HepG2 (cell line): ENCODE measurements around the gene KLF11. TPM values are rescaled to one million over a fixed set of nuclear protein-coding genes. Genes with fewer than 3 reads are reported as not detected.
A peak's percentile ranks its signal among the peaks of the same experiment; 100 is the strongest.

Source experiments
- ATAC-seq: fragments of 200-7000 bp; cut with Tn5 transposase; 3 replicates; pipeline ENCODE4 v1.9.1; 2020; ENCODE audit warnings: mild to moderate bottlenecking, moderate library complexity
- BruUV-seq: library from RNA; stranded (reverse); fragments of 400-500 nt; replicated peaks from 2 replicates; lab custom pipeline; 2021; lab: Mats Ljungman, UMichigan
- CTCF ChIA-PET: fragments of 300-600 bp; formaldehyde crosslinking; extraction: SDS; loops from one replicate; lab custom pipeline; 2021; ENCODE audit warnings: low total read pairs, inconsistent platforms, low intra/inter-chr PET ratio; lab: Yijun Ruan, JAX
- POLR2A ChIA-PET: fragments of 350-600 bp; sonication (Branson Sonifier 250); formaldehyde crosslinking; loops from one replicate; lab custom pipeline; 2020; ENCODE audit warnings: antibody characterized with exemption, inconsistent platforms; lab: Yijun Ruan, JAX
- DNase-seq: peaks from one replicate; pipeline ENCODE4 v3.0.0-alpha.2; 2015; ENCODE audit warnings: low spot score
- FAIRE-seq: peaks from 3 replicates; lab custom pipeline; 2011; peaks lifted over from hg19 to GRCh38; lab: Jason Lieb, UNC
- H2AFZ ChIP-seq: one replicate; pipeline ENCODE4 v1.6.1; 2011; ENCODE audit warnings: low read length, inconsistent platforms
- H3K27ac ChIP-seq: fragments of 300-600 bp; 3 replicates; pipeline ENCODE4 v1.8.0; 2011; ENCODE audit warnings: mixed run types, mild to moderate bottlenecking, mixed read lengths, low read length, inconsistent platforms; ENCODE audit not compliant: insufficient read depth; ENCODE audit errors: extremely low read length
- H3K27me3 ChIP-seq, 2 experiments: fragments of 200-600 bp in 1 of 2; 2 replicates in 1 of 2; 3 replicates in 1 of 2; pipeline versions ENCODE4 v1.6.0 to v1.8.0; 2011; ENCODE audit warnings: low read length in 2 of 2, mild to moderate bottlenecking in 2 of 2, moderate library complexity in 2 of 2, inconsistent platforms in 1 of 2; ENCODE audit not compliant: insufficient read depth in 2 of 2, control insufficient read depth in 1 of 2
- H3K36me3 ChIP-seq, 2 experiments: fragments of 200-600 bp in 1 of 2; replicated peaks in 1 of 2; 2 replicates in 1 of 2; 3 replicates in 1 of 2; pipeline versions ENCODE4 v1.5.1 to v1.8.0; 2011; ENCODE audit warnings: low read length in 2 of 2, inconsistent platforms in 1 of 2; ENCODE audit not compliant: insufficient read depth in 2 of 2, control insufficient read depth in 1 of 2
- H3K4me1 ChIP-seq: 2 replicates; pipeline ENCODE4 v1.5.1; 2012; ENCODE audit warnings: low read length, inconsistent platforms; ENCODE audit not compliant: insufficient read depth
- H3K4me2 ChIP-seq: 2 replicates; pipeline ENCODE4 v1.6.0; 2011; ENCODE audit warnings: low read depth, low read length, inconsistent platforms
- H3K4me3 ChIP-seq, 3 experiments: fragments of 200-600 bp in 1 of 3; sonication (generic), shearing (Covaris generic) in 1 of 3; replicated peaks in 1 of 3; 2 replicates each; pipeline ENCODE4 v1.5.1; 2011 to 2016; ENCODE audit warnings: low read length in 3 of 3, inconsistent platforms in 2 of 3, low read depth in 2 of 3, mild to moderate bottlenecking in 2 of 3, control low read depth in 1 of 3, mixed read lengths in 1 of 3; ENCODE audit not compliant: insufficient read depth in 1 of 3
- H3K79me2 ChIP-seq: one replicate; pipeline ENCODE4 v1.6.1; 2011; ENCODE audit warnings: low read length, inconsistent platforms; ENCODE audit not compliant: insufficient read depth
- H3K9ac ChIP-seq: 2 replicates; pipeline ENCODE4 v1.6.0; 2011; ENCODE audit warnings: mild to moderate bottlenecking, low read depth, low read length, inconsistent platforms; ENCODE audit not compliant: insufficient read depth
- H3K9me3 ChIP-seq: 2 replicates; pipeline ENCODE4 v1.5.1; 2012; ENCODE audit warnings: mild to moderate bottlenecking, low read length
- H4K20me1 ChIP-seq: 2 replicates; pipeline ENCODE4 v1.6.0; 2011; ENCODE audit warnings: inconsistent platforms, mild to moderate bottlenecking, low read length, moderate library complexity; ENCODE audit not compliant: insufficient read depth
- CBX1 ChIP-seq: IDR thresholded peaks from one replicate; pipeline ENCODE4 v1.6.1; 2016; ENCODE audit warnings: antibody characterized with exemption, low read depth
- GATAD1 ChIP-seq: IDR thresholded peaks from 2 replicates; pipeline ENCODE4 v1.6.1; 2016; ENCODE audit warnings: missing genetic modification reagents, missing compliant biosample characterization
- NFYB ChIP-seq: sonication (generic); formaldehyde crosslinking; IDR thresholded peaks from 2 replicates; pipeline ENCODE4 v1.4.0; 2020; ENCODE audit warnings: missing genetic modification reagents
- SNRNP70 ChIP-seq: fragments of 200-400 bp; formaldehyde crosslinking; IDR thresholded peaks from 2 replicates; pipeline ENCODE4 v1.6.1; 2017; ENCODE audit warnings: mild to moderate bottlenecking, low read depth, low read length, moderate library complexity
- SP5 ChIP-seq: IDR thresholded peaks from 2 replicates; pipeline ENCODE4 v1.6.1; 2016; ENCODE audit warnings: low read depth, borderline replicate concordance
- TEAD3 ChIP-seq: optimal IDR thresholded peaks from 2 replicates; pipeline ENCODE3; 2016; ENCODE audit warnings: borderline replicate concordance
- ZFP36 ChIP-seq: fragments of 150-350 bp; IDR thresholded peaks from 2 replicates; pipeline ENCODE4 v1.6.1; 2018; ENCODE audit warnings: borderline replicate concordance, low read length, low read depth; ENCODE audit not compliant: partially characterized antibody
- ZNF33B ChIP-seq: sonication (generic); formaldehyde crosslinking; IDR thresholded peaks from 2 replicates; pipeline ENCODE4 v1.5.1; 2020; ENCODE audit warnings: mild to moderate bottlenecking, missing genetic modification reagents
- WGBS: methylation state at CpG from one replicate; pipeline ENCODE4 v1.1.6; 2017; ENCODE audit warnings: low lambda C conversion rate; 5-methylcytosine and 5-hydroxymethylcytosine counted together
- in situ Hi-C: cut with HindIII; loops from 2 replicates; pipeline ENCODE4 v1.10.0; 2017; ENCODE audit warnings: low pct_unique_long_range_greater_than_20kb; ENCODE audit not compliant: extremely low pct_ligation_motif_present
- intact Hi-C: fragments of 100-400 bp; cut with micrococcal nuclease; formaldehyde crosslinking; loops from one replicate; pipeline ENCODE4 v1.10.0; 2022; ENCODE audit not compliant: unreplicated experiment
- polyA plus RNA-seq, 8 experiments: library from polyadenylated mRNA; depleted of rRNA in 3 of 8; stranded (reverse) in 7 of 8; unstranded in 1 of 8; fragments of >200 nt; fragmentation: Illumina TruSeq in 4 of 8; extraction: Trizol in 4 of 8; gene quantifications; 2 replicates each; pipeline versions ENCODE4 v1.2.1 to v1.2.3, GENCODE V29; 2011 to 2016; ENCODE audit warnings: low read depth in 4 of 8, missing spikeins in 1 of 8, mixed read lengths in 1 of 8; ENCODE audit not compliant: insufficient read depth in 1 of 8
- total RNA-seq, 5 experiments: library from RNA; depleted of rRNA; stranded (reverse); fragments of >200 nt; fragmentation: Illumina TruSeq; extraction: Trizol; gene quantifications; 2 replicates each; pipeline ENCODE4 v1.2.3, GENCODE V29; 2016; ENCODE audit warnings: low read depth in 1 of 5
- TF ChIP-seq, protein P1 (sequence below): sonication (generic); formaldehyde crosslinking; IDR thresholded peaks from 2 replicates; pipeline ENCODE4 v1.5.1; 2020; ENCODE audit warnings: missing genetic modification reagents, mild to moderate bottlenecking, borderline replicate concordance
- TF ChIP-seq, protein P2 (sequence below): sonication (generic); formaldehyde crosslinking; IDR thresholded peaks from 2 replicates; pipeline ENCODE4 v1.4.0; 2020; ENCODE audit warnings: mild to moderate bottlenecking, missing genetic modification reagents
- TF ChIP-seq, protein P3 (sequence below): sonication (generic); formaldehyde crosslinking; IDR thresholded peaks from 2 replicates; pipeline ENCODE4 v1.9.0; 2021; ENCODE audit warnings: missing genetic modification reagents, mild to moderate bottlenecking, borderline replicate concordance

KLF11 gene
- total and polyA plus RNA-seq, 2 of the 13 experiments (the other 11 are each of a cell fraction or from before 2014, with no cell fraction given): 2.5 to 11.8 TPM

DNA sequence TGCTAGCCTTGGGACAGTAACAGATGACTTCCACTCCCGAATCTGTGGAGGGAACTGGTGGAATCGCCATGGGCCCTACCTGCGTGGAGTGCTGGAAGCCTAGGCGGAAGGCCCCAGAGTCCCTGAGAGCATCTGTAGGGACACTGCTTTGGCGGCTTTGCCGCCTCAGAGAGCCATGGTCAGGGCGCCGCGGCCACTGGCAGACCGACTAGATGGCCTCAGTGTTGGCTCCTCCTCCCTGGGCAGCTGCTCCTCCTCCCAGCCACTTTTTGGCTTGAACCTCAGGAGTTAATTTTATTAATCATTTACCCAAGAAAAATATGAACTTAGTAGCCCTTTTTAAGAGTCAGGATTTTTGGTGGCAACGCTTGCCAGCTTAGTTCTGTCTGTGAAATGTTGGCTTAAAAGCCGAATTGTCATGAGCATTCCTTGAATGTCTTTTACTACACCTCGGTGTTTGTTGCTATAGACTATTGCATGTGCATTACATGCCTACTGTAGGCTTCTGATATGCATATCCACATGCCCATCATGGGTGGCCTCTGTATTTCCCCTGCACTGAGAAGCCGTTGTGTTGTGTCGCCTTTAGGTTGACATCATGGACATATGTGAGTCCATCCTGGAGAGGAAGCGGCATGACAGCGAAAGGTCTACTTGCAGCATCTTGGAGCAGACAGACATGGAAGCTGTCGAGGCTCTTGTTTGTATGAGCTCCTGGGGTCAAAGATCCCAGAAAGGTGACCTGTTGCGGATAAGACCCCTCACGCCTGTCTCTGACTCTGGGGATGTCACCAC lies 2.4 kb downstream of the KLF11 start:
- Histone ChIP-seq H3K4me1 (peaks cover 45% of the 10 kb centered on the region), H3K27me3 (peaks cover under 1 to 14% of the 10 kb centered on the region in 2 experiments; a peak in 3 of 5 replicates), H3K36me3 (peaks cover 3 to 12% of the 10 kb centered on the region in 2 experiments; a peak in 4 of 5 replicates), H3K9ac (peak overlapping the region; percentile 2; the same call in 1 of the 2 replicates), H3K4me3 (peak overlapping the region in 2 of 3 experiments; percentile 14 to 29; a peak in 1 of 6 replicates), H3K4me2 (peak overlapping the region; percentile 59), H2AFZ (no peak overlapping the region), H3K9me3 (no peaks in the 10 kb centered on the region), H3K79me2 (no peaks in the 10 kb centered on the region), H3K27ac (peak overlapping the region; percentile 3), H4K20me1 (peaks cover 9% of the 10 kb centered on the region; the same call in 1 of the 2 replicates)
- TSS peak; percentile 35 for BruUV-seq
- POLR2A ChIA-PET: interaction anchor here (1.1 to 1.4 kb wide), 2 partner anchors 12 to 26 kb away, joined by 3 to 6 read pairs; no protein-coding TSS in a partner anchor
- ATAC-seq (peak; percentile 63), FAIRE-seq (peak; percentile 77), DNase-seq (no peak)
- CTCF ChIA-PET: no interaction called here
- intact Hi-C loops: no loop called here
- in situ Hi-C loops: loop anchor here (5.0 kb wide), 1 partner anchor 248 kb away; no protein-coding TSS in a partner anchor
- 36% methylated on average over 18 of the region's 20 CpGs for WGBS
- TF ChIP-seq GATAD1 (CRISPR knock-in tag) (no peak), CBX1 (no peak), NFYB (CRISPR knock-in tag) (no peak), TEAD3 (CRISPR knock-in tag) (no peak), SNRNP70 (no peak), ZNF33B (no peak), SP5 (no peak), ZFP36 (no peak)
- TF ChIP-seq, protein P1, sequence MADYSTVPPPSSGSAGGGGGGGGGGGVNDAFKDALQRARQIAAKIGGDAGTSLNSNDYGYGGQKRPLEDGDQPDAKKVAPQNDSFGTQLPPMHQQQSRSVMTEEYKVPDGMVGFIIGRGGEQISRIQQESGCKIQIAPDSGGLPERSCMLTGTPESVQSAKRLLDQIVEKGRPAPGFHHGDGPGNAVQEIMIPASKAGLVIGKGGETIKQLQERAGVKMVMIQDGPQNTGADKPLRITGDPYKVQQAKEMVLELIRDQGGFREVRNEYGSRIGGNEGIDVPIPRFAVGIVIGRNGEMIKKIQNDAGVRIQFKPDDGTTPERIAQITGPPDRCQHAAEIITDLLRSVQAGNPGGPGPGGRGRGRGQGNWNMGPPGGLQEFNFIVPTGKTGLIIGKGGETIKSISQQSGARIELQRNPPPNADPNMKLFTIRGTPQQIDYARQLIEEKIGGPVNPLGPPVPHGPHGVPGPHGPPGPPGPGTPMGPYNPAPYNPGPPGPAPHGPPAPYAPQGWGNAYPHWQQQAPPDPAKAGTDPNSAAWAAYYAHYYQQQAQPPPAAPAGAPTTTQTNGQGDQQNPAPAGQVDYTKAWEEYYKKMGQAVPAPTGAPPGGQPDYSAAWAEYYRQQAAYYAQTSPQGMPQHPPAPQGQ (CRISPR knock-in tag): peak; percentile 64; the same call in 1 of the 2 replicates
- TF ChIP-seq, protein P2, sequence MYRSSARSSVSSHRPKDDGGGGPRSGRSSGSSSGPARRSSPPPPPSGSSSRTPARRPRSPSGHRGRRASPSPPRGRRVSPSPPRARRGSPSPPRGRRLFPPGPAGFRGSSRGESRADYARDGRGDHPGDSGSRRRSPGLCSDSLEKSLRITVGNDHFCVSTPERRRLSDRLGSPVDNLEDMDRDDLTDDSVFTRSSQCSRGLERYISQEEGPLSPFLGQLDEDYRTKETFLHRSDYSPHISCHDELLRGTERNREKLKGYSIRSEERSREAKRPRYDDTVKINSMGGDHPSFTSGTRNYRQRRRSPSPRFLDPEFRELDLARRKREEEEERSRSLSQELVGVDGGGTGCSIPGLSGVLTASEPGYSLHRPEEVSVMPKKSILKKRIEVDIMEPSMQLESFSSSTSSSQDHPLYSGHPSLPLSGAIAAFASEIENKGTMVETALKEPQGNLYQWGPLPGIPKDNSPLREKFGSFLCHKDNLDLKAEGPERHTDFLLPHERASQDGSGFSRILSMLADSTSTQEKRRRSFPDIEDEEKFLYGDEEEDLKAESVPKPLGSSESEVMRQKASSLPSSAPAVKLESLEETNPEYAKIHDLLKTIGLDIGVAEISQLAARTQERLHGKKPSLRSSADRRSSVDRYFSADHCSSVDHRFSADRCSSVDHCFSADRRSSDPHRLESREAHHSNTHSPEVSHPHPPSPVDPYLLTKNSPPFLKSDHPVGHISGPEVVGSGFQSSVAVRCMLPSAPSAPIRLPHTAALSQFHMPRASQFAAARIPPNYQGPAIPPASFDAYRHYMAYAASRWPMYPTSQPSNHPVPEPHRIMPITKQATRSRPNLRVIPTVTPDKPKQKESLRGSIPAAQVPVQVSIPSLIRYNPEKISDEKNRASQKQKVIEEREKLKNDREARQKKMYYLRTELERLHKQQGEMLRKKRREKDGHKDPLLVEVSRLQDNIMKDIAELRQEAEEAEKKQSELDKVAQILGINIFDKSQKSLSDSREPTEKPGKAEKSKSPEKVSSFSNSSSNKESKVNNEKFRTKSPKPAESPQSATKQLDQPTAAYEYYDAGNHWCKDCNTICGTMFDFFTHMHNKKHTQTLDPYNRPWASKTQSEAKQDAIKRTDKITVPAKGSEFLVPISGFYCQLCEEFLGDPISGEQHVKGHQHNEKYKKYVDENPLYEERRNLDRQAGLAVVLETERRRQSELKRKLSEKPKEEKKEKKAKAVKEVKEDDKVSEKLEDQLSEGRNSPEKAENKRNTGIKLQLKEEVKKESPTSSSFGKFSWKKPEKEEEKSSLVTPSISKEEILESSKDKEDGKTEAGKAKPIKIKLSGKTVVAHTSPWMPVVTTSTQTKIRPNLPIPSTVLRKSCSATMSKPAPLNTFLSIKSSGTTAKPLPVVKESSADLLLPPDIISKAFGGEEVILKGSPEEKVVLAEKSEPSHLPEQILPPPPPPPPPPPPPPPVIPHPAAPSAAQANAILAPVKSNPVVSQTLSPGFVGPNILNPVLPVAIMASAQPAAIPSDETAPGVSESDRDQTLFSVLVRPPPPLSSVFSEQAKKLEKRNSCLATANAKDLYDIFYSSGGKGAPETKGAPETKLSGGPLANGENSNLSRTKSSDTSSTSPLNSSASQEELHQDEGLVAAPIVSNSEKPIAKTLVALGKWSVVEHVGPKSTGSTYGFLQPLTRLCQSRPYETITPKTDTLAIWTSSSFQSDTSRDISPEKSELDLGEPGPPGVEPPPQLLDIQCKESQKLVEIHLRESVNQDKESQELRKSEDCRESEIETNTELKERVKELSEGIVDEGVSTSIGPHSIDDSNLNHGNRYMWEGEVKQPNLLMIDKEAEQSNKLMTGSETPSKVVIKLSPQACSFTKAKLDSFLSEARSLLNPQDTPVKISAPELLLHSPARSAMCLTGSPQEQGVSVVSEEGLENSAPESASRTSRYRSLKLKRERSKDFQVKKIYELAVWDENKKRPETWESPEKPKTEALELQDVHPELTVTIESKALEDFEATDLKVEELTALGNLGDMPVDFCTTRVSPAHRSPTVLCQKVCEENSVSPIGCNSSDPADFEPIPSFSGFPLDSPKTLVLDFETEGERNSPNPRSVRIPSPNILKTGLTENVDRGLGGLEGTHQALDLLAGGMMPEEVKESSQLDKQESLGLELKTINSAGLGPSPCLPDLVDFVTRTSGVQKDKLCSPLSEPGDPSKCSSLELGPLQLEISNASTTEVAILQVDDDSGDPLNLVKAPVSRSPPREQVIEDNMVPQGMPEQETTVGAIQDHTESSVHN: no peak
- TF ChIP-seq, protein P3, sequence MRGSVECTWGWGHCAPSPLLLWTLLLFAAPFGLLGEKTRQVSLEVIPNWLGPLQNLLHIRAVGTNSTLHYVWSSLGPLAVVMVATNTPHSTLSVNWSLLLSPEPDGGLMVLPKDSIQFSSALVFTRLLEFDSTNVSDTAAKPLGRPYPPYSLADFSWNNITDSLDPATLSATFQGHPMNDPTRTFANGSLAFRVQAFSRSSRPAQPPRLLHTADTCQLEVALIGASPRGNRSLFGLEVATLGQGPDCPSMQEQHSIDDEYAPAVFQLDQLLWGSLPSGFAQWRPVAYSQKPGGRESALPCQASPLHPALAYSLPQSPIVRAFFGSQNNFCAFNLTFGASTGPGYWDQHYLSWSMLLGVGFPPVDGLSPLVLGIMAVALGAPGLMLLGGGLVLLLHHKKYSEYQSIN (CRISPR knock-in tag): no peak
